Esophagus mucosa (tissue), 1 donor: ENCODE measurements around the gene MAPK4. TPM values are rescaled to one million over a fixed set of nuclear protein-coding genes. Genes with fewer than 3 reads are reported as not detected.

Source experiments
- ATAC-seq: fragments of 200-7000 bp; cut with Tn5 transposase; one replicate; pipeline ENCODE4 v1.9.1; 2020
- total RNA-seq: library from RNA; stranded (reverse); gene quantifications from one replicate; pipeline ENCODE4 v1.2.4, GENCODE V29; 2023
- donor health status: DM: yes; HTN: yes; CAD: no.

MAPK4 gene
- total RNA-seq, 1 donor from 2014 or later, result 0.12 TPM

DNA sequence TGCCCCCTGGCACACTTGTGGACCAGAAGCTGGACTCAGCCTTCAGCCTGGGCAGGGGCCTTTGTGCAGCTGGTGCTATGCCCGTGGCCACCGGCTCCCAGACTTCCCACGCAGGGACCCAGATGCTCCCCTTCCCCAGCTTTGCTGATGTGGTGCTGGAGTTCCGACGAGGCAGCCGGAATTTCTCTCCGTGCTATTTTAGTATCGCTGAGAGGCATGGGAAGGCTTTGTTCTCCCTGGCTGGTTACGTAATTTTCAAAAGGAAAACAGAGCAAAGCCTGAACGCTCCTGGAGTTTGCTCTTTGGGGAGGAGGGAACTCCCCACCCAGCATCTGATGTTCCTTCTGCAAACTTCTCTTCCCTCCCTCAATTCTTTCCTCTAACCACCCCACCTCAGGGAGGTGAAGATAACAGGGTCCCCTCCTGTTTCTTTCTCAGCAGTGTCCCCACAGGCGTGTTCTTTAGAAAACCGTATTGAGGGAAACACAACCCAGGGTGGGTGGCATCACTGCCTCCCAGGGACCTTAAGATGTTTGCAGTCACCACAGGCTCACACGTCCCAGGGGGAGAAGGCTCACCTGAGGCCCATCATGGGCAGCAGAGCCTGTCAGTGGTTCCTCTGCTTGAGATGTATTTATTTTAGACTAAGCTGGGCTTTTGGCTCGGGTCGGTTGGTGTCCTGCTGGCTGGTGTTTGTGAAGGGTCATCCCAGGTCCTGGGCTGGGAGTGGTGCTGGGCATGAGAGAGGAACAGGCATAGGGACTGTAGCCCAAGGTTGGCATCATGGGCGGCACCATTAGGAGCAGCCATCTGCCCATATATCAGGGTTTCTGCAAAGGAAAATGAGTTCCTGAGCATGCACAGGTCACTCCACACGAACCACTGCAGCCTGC lies 95.0 kb downstream of the MAPK4 start:
- no peak for ATAC-seq

DNA sequence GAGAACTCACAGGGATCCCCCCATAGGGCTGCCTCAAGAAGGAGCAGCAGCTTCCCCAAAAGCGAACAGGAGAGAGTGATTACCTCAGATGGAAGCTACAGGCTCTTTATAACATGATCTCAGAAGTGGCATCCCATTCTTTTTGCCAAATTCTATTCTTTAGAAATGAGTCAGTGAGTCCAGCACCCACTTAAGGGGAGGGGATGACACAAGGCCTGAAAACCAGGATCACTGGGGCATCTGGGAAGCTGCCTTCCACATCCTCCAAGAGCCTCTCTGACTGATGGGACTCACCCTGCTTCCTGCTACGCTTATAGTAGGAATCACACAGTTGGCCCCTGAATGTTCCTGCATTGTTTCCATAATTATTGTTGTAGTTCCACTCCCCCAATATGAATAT lies 96.5 kb downstream of the MAPK4 start:
- no peak for ATAC-seq

DNA sequence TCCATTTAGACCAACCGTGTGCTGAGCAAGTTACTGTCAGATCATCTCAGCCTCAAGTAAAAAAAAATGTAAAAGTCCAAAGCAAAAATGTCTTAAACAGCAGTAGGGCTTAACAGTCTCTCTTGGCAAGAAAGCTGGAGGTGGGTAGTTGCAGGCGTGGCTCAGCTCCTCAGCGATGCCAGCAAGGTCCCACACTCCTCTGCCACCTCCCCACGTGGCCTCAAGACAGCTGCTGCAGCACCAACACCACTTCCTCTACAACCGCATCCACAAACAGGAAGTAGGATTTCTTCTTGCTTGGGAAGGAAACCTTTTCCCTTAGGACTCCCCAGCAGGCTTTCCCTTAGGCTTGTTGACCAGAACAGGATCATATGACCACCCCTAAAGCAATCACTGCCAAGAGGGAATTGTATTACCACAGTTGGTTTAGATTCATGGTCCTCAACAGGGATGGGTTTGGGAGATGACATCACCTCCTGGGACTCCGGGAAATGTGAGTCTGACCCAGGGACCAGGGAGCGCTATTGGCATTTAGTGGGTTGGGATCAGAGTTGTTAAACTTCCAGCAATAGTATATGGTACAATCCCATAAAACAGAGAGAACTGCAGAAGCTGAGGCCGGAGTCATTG lies 97.1 kb downstream of the MAPK4 start:
- ATAC-seq, result no peak

DNA sequence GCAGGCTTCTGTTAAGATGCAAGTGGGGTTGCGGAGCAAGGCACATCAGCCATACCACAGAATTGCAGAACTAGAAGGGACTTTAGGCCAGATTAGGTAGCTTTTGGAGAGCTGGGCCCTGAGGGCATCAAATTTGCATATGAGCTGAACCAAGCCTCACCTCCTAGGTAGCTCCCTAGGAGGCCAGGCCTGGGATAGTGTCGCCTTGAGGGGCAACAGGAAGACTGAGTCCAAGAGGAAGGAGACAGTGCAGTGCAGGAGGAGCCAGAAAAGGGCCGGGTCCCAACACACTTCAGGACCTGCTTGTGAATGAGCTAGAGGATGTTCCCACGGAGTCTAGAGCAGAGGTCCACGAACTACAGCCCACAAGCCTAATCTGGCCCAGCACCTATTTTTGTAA lies 98.7 kb downstream of the MAPK4 start:
- no peak for ATAC-seq

DNA sequence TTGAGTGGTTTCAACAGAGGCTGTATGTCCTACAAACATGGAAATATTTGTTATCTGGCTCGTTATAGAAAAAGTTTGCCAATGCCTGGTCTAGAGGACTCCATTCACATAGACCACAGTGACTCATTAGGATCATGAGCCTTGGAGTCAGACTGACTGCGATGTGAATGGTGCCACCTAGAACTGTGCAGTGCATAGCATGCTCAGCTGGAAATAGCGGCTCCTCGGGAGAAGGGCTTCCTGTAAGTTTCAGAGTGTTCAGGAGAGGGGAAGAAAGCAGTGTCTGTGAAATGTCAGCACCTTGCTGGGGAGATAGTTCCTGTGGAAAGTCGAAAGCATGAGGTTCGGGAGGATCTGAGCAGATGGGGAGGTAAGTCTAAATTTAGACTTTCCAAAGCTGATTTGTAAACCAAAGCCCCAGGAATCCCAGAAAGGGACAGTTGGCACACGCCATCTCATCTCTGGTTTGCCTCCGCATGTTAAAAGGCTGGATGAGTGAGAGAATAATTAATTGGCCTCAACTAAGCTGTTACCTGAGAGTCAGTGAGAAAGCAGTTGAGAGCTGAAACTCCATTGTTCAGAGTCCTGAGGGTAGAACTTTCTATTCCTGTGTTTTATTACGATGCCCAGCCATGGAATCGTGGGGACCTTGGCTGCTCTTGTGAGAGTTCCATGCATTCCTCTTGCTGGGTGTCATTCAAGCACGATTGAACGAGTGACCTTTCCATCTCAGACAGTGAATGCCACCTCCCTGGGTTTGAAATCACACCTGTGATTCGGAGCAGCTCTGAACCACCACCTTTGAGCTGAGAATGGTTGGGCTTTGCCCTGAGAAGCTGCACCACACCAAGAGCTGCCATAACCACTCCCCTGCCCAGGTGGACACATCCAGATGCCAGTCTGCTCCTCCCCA lies 99.5 kb downstream of the MAPK4 start:
- peak; percentile 66 for ATAC-seq

DNA sequence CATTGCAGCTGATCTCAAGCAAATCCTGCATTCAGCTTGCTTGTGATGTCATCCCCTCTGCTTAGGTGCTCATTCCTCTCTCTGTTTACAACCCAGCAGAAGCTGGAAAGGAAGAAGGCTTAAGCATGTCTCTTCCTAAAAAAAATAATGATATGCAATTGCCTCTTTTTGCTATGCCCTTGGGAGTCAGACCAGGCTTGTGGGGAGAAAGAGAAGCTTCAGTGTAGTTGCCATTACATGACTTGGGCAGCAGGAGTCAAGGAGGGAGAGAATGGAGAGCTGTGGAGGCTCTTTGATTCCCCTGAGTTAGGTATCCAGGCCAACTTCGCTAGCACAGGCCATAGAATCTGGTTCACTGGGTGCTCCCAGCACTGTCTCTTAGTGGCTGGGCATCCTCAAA lies 101.1 kb downstream of the MAPK4 start:
- no peak for ATAC-seq

DNA sequence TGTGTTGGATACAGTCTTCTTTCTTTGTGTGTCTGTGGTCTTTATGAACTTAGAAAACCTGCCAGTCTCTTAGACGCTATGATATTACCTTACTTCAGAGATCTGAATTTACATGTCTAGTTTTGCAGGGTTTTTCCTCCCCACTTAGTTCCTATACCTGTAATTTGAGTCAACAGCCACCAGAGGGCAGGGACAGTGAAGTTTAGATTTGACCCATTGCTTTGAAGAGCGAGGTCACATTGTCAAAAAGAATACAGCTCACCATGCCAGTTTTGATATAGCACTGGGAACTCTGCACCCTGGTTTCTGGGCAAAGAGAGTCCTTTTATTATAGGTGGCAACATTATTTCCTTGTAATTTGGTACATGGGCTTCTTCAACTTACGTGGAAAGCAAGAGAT lies 102.3 kb downstream of the MAPK4 start:
- no peak for ATAC-seq

DNA sequence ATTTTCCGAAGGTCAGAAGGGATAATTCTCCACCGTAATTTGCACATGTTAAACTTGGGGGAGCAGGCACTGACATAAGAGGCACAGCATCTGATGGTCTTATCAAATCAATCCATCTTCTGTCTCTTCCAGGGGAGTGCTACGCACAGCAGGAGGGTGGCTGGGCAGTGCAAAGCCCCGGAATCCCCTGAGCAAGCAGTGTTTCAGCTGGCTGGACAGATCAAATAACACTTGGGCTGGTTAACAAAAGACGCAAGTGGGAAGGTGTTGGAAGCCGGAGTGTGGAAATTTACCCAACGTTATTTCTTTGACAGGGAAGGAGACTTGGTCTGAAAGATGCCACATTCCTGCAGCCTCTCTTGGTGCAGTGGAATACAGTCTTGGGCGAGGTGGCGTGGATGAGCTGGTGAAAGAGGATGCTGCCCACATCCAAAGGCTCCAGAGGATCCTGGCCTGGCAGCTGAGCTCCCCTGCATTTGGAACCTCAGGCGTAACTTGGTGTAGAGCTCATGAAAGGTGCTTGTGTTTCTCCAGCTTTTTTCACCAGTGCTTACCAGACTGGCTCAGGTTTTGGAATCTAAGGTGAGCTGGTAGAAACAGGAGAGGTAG lies 103.0 kb downstream of the MAPK4 start:
- no peak for ATAC-seq

DNA sequence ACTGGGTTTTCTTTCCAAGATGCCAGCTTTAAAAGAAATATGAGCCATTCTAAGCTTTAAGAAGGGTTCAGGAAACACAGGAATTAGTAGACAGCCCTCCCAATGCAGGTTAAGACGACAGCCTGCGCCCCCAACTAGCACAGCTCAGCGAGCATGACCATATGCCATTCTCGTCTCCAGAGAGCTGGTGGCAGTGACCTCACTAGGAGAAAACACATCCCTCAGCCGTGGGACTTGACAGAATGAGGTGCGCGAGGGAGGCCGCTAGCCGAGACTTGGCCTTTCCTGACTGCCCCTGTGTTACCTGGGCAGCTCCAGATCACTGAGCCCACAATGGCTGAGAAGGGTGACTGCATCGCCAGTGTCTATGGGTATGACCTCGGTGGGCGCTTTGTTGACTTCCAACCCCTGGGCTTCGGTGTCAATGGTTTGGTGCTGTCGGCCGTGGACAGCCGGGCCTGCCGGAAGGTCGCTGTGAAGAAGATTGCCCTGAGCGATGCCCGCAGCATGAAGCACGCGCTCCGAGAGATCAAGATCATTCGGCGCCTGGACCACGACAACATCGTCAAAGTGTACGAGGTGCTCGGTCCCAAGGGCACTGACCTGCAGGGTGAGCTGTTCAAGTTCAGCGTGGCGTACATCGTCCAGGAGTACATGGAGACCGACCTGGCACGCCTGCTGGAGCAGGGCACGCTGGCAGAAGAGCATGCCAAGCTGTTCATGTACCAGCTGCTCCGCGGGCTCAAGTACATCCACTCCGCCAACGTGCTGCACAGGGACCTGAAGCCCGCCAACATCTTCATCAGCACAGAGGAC lies 103.9 kb downstream of the MAPK4 start:
- no peak for ATAC-seq

DNA sequence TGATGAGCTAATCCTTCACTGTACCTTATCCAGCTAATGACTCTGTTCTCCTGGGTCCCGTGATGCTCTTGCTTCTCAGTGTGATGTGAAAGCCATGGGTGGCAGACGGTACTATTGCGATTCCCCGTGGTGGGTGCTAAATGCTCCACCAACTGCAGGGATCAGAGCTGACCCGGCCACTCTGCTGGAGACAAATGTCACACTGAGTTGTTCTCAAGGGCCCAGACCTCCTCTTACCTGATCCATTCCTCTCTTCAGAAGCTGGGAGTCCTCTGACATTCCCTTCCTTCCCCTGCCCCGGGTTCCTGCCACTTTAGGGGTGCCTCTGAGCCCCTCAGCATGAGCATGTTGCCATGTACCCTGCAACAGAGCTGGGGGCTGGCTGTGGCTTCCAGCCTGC lies 105.1 kb downstream of the MAPK4 start:
- no peak for ATAC-seq

DNA sequence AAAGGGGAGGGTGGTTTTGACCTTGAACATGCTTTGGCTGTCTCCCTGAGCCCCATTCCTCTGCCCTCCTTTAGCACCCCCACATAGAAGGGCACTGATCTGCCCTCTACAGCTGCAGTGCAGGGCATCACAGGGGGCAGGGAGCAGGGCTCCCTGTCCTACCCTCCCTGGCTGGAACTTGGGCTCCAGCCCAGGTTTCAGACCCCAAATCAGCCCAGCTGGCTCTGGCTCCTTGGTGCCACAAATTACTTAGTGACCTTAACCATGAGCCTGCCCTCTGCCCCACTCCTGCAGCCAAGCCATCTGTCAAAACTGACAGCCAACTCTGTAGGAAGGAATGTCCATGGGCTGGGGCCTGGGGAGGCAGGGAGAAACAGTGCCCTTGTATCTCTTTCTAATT lies 105.6 kb downstream of the MAPK4 start:
- no peak for ATAC-seq

DNA sequence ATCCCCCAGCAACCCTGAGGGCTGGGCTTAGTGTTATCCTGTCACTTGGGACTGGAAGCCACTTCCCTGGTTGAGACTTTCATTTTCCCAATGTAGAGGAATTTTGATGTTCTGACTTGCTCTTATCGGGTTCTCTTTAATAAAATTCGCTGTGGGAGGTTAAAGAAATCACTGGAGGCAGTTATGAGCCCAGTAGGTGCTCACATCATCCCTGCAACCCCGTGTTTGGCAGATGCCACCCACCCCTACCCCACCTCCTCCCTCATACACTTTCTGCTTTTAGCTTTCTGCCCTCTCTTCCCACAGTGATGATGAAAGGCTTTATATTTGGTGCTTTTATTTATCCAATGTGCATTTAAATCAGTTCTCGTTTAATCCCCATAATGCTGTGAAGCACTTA lies 106.6 kb downstream of the MAPK4 start:
- no peak for ATAC-seq

DNA sequence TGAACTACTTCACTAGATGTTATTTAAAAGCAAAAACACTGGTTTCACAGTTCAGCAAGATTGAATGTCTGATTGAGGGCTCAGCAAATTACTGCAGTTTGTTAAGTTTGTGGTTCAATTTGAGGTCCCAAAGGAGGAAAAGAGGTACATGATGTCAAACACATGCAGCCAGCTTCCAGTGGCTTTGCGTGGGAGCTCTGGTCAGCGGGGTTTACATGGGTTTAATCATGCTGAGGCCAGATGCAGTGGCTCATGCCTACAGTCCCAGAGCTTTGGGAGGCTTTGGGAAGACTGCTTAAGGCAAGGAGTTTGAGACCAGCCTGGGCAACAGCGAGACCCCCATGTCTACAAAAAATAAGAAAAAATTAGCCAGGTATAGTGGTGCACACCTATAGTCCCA lies 111.5 kb downstream of the MAPK4 start:
- no peak for ATAC-seq

DNA sequence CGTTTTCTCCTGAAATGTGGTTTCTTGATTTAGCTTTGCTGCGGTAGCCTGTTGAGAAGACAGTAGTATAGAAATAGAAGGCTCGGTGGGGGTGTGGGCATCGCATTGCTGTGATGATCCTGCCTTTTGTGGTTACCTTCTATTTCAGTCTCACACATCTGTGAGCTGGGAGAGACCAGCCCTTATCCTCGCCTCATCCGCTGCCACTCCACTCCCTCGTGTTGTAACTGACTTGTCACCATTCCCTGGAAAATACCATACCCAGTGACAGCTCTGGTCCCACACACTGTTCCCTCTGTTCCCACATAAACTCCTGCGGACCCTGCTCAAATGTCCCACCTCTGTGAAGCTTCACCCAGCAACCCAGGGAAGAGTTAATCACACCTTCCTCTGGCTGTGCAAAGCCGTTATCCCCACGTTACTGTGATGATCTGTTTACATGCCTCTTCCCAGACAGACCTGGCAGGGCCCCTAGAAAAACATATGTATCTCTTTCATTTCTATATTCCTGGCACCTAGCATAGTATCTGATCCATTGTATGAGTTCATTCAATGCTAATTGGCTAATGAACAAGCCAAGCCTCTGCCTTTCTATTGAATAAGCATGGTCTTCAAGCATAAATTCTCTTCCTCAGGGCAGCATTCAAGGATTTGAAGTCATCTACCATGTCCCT lies 114.6 kb downstream of the MAPK4 start:
- no peak for ATAC-seq

DNA sequence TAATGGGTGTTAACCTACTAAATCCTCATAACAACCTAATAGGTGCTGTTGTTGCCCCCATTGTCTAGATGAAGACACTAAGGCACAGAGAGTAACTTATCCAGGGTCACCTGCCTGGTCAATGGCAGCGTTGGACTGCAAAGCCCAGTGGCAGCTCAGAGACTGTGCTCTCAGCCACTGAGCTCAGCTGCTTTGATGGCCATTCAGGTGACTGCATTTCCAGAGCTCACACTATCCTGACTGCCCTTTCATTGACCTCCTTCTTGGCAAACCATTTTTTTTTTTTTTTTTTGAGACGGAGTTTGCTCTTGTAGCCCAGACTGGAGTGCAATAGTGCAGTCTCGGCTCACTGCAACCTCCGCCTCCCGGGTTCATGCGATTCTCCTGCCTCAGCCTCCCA lies 115.2 kb downstream of the MAPK4 start:
- no peak for ATAC-seq

DNA sequence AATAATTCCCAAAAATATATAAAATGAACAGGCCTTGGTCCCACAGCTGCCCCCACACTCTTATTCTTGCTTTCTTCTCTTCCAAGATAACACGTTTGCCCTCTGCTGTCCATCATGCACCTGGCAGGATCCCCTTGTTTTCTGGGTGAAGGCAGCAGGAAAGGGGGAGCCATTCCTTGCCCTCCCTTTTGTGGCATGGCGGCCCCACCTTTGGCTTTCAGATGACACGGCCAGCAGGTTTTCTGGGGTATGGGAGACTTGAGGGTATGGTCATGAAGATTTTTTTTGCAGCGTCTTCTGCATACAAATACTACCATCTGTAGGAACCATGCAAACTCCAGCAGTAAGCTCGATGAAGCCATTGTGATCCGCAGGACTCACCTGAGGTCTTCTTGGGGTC lies 118.8 kb downstream of the MAPK4 start:
- no peak for ATAC-seq

DNA sequence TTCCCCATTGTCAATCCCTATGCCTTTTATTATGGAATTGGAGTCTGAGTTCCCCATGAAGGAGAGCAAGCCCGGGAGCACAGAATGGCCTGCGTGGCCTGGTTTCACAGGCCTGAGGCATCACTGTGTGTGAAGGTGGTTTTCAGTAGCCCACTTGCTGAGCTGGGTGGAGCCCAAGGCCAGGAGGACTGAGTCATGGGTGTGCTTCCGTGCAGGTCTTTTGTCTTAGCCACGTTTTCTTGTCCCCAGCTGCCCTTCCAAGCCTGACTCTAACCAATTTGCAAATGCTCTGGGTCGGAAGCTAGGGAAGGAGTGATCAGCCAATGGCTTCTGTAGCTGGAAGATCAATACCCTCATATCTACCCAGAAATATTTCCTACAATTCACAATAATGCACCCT lies 119.2 kb downstream of the MAPK4 start:
- ATAC-seq, result no peak

DNA sequence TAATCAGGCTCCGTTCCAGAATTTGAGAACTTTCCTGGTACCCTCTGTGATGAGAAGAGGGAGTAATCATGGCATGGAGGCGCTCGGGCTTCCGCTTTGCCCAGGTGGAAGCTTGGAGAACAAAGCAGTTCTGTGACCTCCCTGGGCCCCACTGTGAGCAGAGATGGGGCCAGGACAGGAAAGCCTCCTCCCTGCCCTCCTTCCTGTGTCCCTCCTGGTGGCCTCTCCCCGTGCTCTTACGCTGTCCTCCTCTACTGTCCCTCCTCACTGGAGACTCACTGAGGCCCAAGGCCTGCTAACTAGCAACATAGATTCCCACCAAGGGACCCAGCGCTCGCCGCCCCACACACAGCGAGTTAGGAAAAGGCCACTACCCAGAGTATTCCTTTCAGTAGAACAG lies 119.8 kb downstream of the MAPK4 start:
- ATAC-seq, result no peak

DNA sequence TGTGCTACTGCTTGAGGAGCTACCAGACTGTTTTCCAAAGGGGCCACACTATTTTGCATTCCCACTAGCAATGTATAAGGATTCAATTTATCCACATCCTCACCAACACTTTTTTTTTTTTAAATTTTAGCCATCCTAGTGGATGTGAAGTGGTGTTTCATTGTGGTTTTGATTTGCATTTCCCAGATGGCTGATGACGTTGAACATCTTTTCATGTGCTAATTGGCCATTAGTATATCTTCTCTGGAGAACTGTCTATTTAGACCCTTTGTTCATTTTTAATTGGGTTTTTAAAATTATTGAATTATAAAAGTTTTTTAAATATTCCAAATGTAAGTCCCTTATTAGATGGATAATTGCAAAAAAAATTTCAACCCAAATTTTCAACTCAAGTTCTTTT lies 121.1 kb downstream of the MAPK4 start:
- no peak for ATAC-seq

DNA sequence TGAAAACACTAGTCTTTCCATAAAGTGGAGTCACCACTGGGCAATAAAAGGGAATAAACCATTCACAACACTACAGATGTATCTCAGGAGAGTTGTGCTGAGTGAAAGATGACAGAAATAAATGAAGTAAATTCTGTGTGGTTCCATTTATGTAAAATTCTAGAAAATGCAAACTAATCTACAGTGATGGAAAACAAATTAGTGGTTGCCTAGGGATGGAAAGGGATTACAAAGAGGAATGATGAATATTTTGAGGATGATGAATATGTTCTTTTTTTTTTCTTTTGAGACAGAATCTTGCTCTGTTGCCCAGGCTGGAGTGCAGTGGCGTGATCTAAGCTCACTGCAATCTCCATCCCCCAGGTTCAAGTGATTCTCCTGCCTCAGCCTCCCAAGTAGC lies 123.0 kb downstream of the MAPK4 start:
- no peak for ATAC-seq

DNA sequence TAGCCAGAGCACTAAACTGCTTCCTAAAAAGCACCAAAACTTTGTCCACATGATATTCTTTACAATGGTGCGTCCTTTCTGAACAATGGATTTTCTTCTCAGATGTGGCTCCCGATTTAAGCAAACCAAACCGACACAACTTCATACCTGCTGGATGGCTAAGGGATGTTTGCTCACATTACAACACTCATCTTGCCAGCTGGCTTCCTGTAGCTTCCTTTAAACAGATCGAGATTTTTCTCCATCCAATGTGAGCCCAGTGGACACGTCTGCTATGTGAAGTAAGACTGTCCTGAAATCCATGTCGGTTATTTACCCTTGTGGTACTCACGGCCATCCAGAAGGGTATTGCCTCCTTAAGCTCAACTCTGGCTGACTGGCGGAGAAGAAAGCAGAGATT lies 126.5 kb downstream of the MAPK4 start:
- ATAC-seq, result no peak
